HepG2 (cell line): ENCODE data around the gene SECTM1. TPM values are rescaled to one million over a fixed set of nuclear protein-coding genes. Genes with fewer than 3 reads are reported as not detected.
A peak's percentile ranks its signal among the peaks of the same experiment; 100 is the strongest.

Experiments used
- JDP2 ChIP-seq: sonication (generic); formaldehyde crosslinking; IDR thresholded peaks from 2 replicates; pipeline ENCODE4 v1.8.1; 2022; ENCODE audit warnings: missing genetic modification reagents, borderline replicate concordance
- KDM6A ChIP-seq: IDR thresholded peaks from 2 replicates; pipeline ENCODE4 v1.6.1; 2016; ENCODE audit warnings: low read depth
- MED1 ChIP-seq: sonication (generic); formaldehyde crosslinking; IDR thresholded peaks from 2 replicates; pipeline ENCODE4 v1.4.0; 2020; ENCODE audit warnings: missing genetic modification reagents
- PAXIP1 ChIP-seq: sonication (generic); formaldehyde crosslinking; conservative IDR thresholded peaks from 2 replicates; pipeline ENCODE4 v1.4.0; 2020; ENCODE audit warnings: mild to moderate bottlenecking, missing genetic modification reagents, moderate library complexity
- TBX2 ChIP-seq: sonication (generic); formaldehyde crosslinking; IDR thresholded peaks from 2 replicates; pipeline ENCODE4 v1.5.0; 2020; ENCODE audit warnings: missing genetic modification reagents, mild to moderate bottlenecking, borderline replicate concordance
- ZBTB10 ChIP-seq: sonication (generic); formaldehyde crosslinking; IDR thresholded peaks from 2 replicates; pipeline ENCODE4 v1.4.0; 2020; ENCODE audit warnings: missing genetic modification reagents, borderline replicate concordance
- ZFY ChIP-seq: sonication (generic); formaldehyde crosslinking; IDR thresholded peaks from 2 replicates; pipeline ENCODE4 v1.4.0; 2020; ENCODE audit warnings: missing genetic modification reagents
- ZNF17 ChIP-seq: sonication (generic); formaldehyde crosslinking; IDR thresholded peaks from 2 replicates; pipeline ENCODE4 v1.5.0; 2020; ENCODE audit warnings: mild to moderate bottlenecking, missing genetic modification reagents
- ZNF317 ChIP-seq: sonication (generic); formaldehyde crosslinking; IDR thresholded peaks from 2 replicates; pipeline ENCODE4 v1.5.0; 2020; ENCODE audit warnings: mild to moderate bottlenecking, missing genetic modification reagents
- ZNF44 ChIP-seq: sonication (generic); formaldehyde crosslinking; IDR thresholded peaks from 2 replicates; pipeline ENCODE4 v1.5.1; 2020; ENCODE audit warnings: mild to moderate bottlenecking, missing genetic modification reagents
- ZNF574 ChIP-seq: sonication (generic); formaldehyde crosslinking; IDR thresholded peaks from 2 replicates; pipeline ENCODE4 v1.4.0; 2020; ENCODE audit warnings: missing genetic modification reagents
- polyA plus RNA-seq, 8 experiments: library from polyadenylated mRNA; depleted of rRNA in 3 of 8; stranded (reverse) in 7 of 8; unstranded in 1 of 8; fragments of >200 nt; fragmentation: Illumina TruSeq in 4 of 8; extraction: Trizol in 4 of 8; gene quantifications; 2 replicates each; pipeline versions ENCODE4 v1.2.1 to v1.2.3, GENCODE V29; 2011 to 2016; ENCODE audit warnings: low read depth in 4 of 8, missing spikeins in 1 of 8, mixed read lengths in 1 of 8; ENCODE audit not compliant: insufficient read depth in 1 of 8
- total RNA-seq, 5 experiments: library from RNA; depleted of rRNA; stranded (reverse); fragments of >200 nt; fragmentation: Illumina TruSeq; extraction: Trizol; gene quantifications; 2 replicates each; pipeline ENCODE4 v1.2.3, GENCODE V29; 2016; ENCODE audit warnings: low read depth in 1 of 5
- TF ChIP-seq, protein P1 (sequence below): sonication (generic); formaldehyde crosslinking; IDR thresholded peaks from 2 replicates; pipeline ENCODE4 v1.4.0; 2020; ENCODE audit warnings: missing genetic modification reagents
- TF ChIP-seq, protein P2 (sequence below): sonication (generic); formaldehyde crosslinking; IDR thresholded peaks from 2 replicates; pipeline ENCODE4 v1.5.0; 2020; ENCODE audit warnings: missing genetic modification reagents

Gene SECTM1
- total and polyA plus RNA-seq, 2 of the 13 experiments (the other 11 are each of a cell fraction or from before 2014, with no cell fraction given), result 3.5 to 5.3 TPM

DNA sequence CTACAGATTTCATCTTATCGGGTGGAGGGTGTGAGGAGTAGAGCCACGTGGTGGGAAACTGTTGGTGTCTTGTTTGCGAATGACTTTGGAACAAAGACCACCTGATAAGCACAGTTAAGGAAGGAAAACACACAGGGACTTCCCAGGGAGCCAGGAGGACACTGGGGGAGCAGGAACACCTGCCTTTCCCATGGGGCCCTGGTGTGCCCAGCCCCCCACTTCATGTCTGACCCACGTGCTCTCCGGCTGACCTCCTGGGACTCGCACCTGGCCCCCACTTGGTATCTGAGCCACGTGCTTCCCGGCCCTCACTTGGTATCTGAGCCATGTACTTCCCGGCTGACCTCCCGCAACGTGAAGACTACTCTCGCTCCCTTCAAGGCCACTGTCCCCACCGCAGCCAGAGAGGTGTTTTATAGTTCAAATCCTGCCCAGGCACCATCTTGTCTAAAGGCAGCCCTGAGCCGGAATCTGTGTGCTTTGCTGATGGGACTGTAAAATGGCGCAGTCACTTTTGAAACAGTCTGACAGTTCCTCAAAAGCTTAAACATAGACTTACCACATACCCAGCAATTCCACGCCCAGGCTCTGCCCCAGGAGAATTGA lies 54.7 kb downstream of the SECTM1 start (continued):
- TF ChIP-seq TBX2 (CRISPR knock-in tag) (peak; percentile 42; the same call in 1 of the 2 replicates), ZNF17 (no peak), PAXIP1 (peak; percentile 47; the same call in 1 of the 2 replicates), KDM6A (no peak), ZNF44 (CRISPR knock-in tag) (no peak), ZNF574 (0 out of 2 replicates have a peak, but pooled peaks have one; percentile 20), JDP2 (no peak), ZFY (CRISPR knock-in tag) (no peak), ZNF317 (CRISPR knock-in tag) (0 out of 2 replicates have a peak, but pooled peaks have one; percentile 31), MED1 (CRISPR knock-in tag) (peak; percentile 42; the same call in 1 of the 2 replicates), ZBTB10 (CRISPR knock-in tag) (no peak)
- TF ChIP-seq, protein P1, sequence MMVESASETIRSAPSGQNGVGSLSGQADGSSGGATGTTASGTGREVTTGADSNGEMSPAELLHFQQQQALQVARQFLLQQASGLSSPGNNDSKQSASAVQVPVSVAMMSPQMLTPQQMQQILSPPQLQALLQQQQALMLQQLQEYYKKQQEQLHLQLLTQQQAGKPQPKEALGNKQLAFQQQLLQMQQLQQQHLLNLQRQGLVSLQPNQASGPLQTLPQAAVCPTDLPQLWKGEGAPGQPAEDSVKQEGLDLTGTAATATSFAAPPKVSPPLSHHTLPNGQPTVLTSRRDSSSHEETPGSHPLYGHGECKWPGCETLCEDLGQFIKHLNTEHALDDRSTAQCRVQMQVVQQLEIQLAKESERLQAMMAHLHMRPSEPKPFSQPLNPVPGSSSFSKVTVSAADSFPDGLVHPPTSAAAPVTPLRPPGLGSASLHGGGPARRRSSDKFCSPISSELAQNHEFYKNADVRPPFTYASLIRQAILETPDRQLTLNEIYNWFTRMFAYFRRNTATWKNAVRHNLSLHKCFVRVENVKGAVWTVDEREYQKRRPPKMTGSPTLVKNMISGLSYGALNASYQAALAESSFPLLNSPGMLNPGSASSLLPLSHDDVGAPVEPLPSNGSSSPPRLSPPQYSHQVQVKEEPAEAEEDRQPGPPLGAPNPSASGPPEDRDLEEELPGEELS, result no peak
- TF ChIP-seq, protein P2, sequence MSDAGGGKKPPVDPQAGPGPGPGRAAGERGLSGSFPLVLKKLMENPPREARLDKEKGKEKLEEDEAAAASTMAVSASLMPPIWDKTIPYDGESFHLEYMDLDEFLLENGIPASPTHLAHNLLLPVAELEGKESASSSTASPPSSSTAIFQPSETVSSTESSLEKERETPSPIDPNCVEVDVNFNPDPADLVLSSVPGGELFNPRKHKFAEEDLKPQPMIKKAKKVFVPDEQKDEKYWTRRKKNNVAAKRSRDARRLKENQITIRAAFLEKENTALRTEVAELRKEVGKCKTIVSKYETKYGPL (CRISPR knock-in tag), result no peak
